Coronary artery (tissue), 2 donors: ENCODE measurements around the gene WDR4.
"Not testable (repeated sequence)": the region's sequence is repeated elsewhere in the genome, so short reads cannot be mapped to it uniquely, and the experiment has no call there.

Experiments used
- DNase-seq: peaks from one replicate; pipeline ENCODE4 v3.0.0-alpha.2; 2017; ENCODE audit warnings: low spot score
- H3K27ac ChIP-seq, 2 donors: fragments of 200-600 bp; sonication (generic); one replicate each; pipeline ENCODE4 v1.5.1; 2016 to 2019
- H3K4me3 ChIP-seq: fragments of 200-600 bp; sonication (generic); 2 replicates; pipeline ENCODE4 v1.5.1; 2016; ENCODE audit warnings: mild to moderate bottlenecking, moderate library complexity
- CTCF ChIP-seq: fragments of 200-600 bp; sonication (generic); IDR thresholded peaks from one replicate; pipeline ENCODE4 v1.5.1; 2019; ENCODE audit warnings: antibody characterized with exemption

Gene WDR4

DNA sequence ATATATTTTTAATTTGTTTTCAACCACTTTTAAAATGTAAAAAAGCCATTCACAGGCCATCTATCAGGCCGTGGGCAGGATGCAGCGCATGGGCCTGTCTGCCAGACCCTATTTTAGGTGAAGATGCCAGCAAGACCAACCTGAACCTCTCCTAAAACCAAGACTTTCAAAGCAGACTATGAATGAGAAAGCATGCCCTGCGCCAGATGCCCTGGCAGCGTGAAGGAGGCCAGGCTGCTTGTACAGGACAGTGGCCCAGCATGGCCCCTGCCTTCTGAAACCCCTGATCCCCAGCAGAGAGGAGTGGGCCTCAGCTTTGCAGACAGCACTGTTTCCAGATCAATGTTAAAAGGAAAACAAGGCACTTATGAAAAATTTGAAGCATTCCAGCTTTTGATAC is 31.6 kb downstream of the WDR4 start:
- no peak overlapping the region for H3K4me3 ChIP-seq
- no peak overlapping the region for H3K27ac ChIP-seq
- no peak for TF ChIP-seq CTCF
- no peak for DNase-seq

DNA sequence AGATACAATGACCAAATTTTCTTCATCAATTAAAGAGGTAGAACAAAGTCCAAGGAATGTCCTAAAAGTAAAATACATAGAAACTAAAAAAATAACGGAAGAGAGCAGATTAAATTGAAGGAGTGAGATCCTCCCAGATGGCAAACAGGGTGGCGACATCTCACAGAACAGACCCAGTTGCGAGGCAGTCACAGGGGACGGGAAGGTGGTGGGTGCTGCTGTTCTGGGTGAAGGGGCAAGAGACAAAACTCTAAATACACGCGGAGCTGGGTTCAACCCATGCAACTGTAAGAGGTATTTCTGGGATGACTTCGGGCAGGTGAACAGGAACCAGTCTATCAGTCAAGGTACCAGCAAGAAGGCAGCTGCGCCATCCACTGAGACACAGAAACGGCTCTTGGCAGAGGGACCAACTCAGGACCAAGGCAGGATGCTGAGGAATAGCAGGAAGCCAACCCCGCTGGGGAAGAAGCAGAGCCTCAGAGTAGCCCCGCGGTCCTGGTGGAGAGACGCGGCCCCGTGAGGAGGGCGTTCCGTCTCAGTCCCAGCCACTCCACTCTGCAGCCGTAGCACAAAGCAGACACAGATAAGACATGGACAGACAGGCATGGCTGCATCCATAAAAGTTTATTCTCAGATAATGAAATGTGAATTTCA is 32.2 kb downstream of the WDR4 start:
- no peak for DNase-seq
- TF ChIP-seq CTCF = no peak
- Histone ChIP-seq H3K4me3 (no peak overlapping the region), H3K27ac (no peak overlapping the region)

DNA sequence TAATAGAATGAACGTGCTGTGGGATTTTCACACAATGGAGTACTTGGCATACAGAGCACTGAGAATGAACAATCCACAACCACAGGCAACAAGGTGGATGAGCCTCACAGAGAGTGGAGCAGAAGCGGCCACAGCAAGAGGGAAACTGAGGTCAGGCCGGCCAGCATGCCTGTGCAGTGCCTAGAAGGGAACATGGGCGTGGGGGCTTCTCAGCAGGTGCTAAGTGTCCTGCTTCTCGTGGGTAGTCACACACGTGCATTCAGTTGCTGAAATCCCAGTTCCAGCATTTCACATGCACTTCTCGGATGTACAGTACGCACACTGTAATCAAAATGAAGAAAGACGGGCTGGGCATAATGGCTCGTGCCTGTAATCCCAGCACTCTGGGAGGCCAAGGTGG is 33.1 kb downstream of the WDR4 start:
- no peak for DNase-seq

GRCh38 chr21:42845296-42845965 is 33.9 kb downstream of the WDR4 start:
- DNase-seq = no peak
- Histone ChIP-seq H3K4me3 (no peak overlapping the region), H3K27ac (no peak overlapping the region)
- no peak for TF ChIP-seq CTCF

More for the DNA sequence above, 33.1 kb downstream of the WDR4 start:
- TF ChIP-seq CTCF = no peak
- Histone ChIP-seq H3K27ac (no peak overlapping the region), H3K4me3 (no peak overlapping the region)

GRCh38 chr21:42844411-42845113 is 34.8 kb downstream of the WDR4 start:
- no peak for DNase-seq
- no peak for TF ChIP-seq CTCF
- Histone ChIP-seq H3K4me3 (no peak overlapping the region), H3K27ac (no peak overlapping the region)

DNA sequence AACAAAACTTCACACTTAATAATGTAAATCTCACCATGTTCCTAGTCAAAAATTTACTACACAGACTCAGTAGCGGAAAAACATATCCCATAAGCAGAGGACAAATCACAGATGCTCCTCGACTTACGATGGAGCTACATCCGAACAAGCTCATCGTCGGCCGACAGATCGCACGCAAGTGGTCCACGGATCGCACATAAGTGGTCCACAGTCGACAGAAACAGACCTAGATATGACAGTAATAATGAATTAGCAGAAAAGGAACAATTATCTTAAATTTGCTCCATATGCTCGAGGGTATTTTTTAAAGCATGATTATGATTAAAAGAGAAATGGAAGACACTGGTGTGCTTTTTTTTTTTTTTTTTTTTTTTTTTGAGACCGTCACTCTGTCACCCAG is 36.3 kb downstream of the WDR4 start:
- Histone ChIP-seq H3K4me3 (no peak overlapping the region), H3K27ac (no peak overlapping the region)
- no peak for TF ChIP-seq CTCF
- no peak for DNase-seq

- not testable (repeated sequence) for H3K4me3 ChIP-seq, H3K27ac ChIP-seq, DNase-seq
Measured at GRCh38 chr21:42841916-42842655, 37.3 kb downstream of the WDR4 start.
